H9 (cell line): ENCODE measurements around the gene LRMDA. TPM values are rescaled to one million over a fixed set of nuclear protein-coding genes. Genes with fewer than 3 reads are reported as not detected.

ENCODE experiments used
- DNase-seq: peaks from one replicate; pipeline ENCODE4 v3.0.0-alpha.2; 2017
- H2AFZ ChIP-seq: one replicate; pipeline ENCODE4 v1.6.1; 2013; ENCODE audit warnings: mild to moderate bottlenecking, low read length, control low read depth, moderate library complexity
- H2AK5ac ChIP-seq: 2 replicates; pipeline ENCODE4 v1.6.1; 2013; ENCODE audit warnings: low read length, control low read depth, mixed read lengths; ENCODE audit not compliant: insufficient read length
- H2BK120ac ChIP-seq: one replicate; pipeline ENCODE4 v1.6.1; 2013; ENCODE audit warnings: low read depth, mild to moderate bottlenecking, low read length, control low read depth, inconsistent platforms; ENCODE audit not compliant: poor library complexity, severe bottlenecking
- H2BK12ac ChIP-seq: 2 replicates; pipeline ENCODE4 v1.6.1; 2013; ENCODE audit warnings: low read length, control low read depth, mixed read lengths, low read depth; ENCODE audit not compliant: insufficient read length
- H2BK15ac ChIP-seq: 2 replicates; pipeline ENCODE4 v1.6.1; 2013; ENCODE audit warnings: low read depth, low read length, control low read depth
- H2BK20ac ChIP-seq: one replicate; pipeline ENCODE4 v1.6.1; 2013; ENCODE audit warnings: low read depth, mild to moderate bottlenecking, low read length, control low read depth, inconsistent platforms; ENCODE audit not compliant: poor library complexity, severe bottlenecking
- H2BK5ac ChIP-seq: 2 replicates; pipeline ENCODE4 v1.6.1; 2013; ENCODE audit warnings: low read length, control low read depth, mixed read lengths; ENCODE audit not compliant: insufficient read length
- H3K14ac ChIP-seq: 2 replicates; pipeline ENCODE4 v1.6.1; 2013; ENCODE audit warnings: low read length, control low read depth; ENCODE audit not compliant: insufficient read depth
- H3K18ac ChIP-seq: 2 replicates; pipeline ENCODE4 v1.6.1; 2013; ENCODE audit warnings: low read depth, mild to moderate bottlenecking, mixed read lengths, low read length, control low read depth; ENCODE audit not compliant: insufficient read length
- H3K23ac ChIP-seq: 2 replicates; pipeline ENCODE4 v1.6.1; 2013; ENCODE audit warnings: low read length, control low read depth, mixed read lengths, low read depth; ENCODE audit not compliant: insufficient read length
- H3K23me2 ChIP-seq: 2 replicates; pipeline ENCODE4 v1.6.1; 2013; ENCODE audit warnings: low read depth, mild to moderate bottlenecking, mixed read lengths, low read length, control low read depth; ENCODE audit not compliant: insufficient read length, poor library complexity, severe bottlenecking
- H3K27ac ChIP-seq: 2 replicates; pipeline ENCODE4 v1.5.1; 2013; ENCODE audit warnings: low read length, control low read depth, mixed read lengths, low read depth; ENCODE audit not compliant: insufficient read length
- H3K27me3 ChIP-seq: 2 replicates; pipeline ENCODE4 v1.6.1; 2013; ENCODE audit warnings: low read length, control low read depth, inconsistent platforms; ENCODE audit not compliant: insufficient read depth
- H3K4ac ChIP-seq: 2 replicates; pipeline ENCODE4 v1.6.1; 2013; ENCODE audit warnings: low read depth, mild to moderate bottlenecking, control low read depth, inconsistent platforms, low read length, moderate library complexity
- H3K4me1 ChIP-seq: 2 replicates; pipeline ENCODE4 v1.6.1; 2013; ENCODE audit warnings: low read length, control low read depth, inconsistent platforms; ENCODE audit not compliant: insufficient read depth
- H3K4me2 ChIP-seq: 2 replicates; pipeline ENCODE4 v1.6.1; 2013; ENCODE audit warnings: low read length, control low read depth, mixed read lengths; ENCODE audit not compliant: insufficient read length, insufficient read depth
- H3K56ac ChIP-seq: 2 replicates; pipeline ENCODE4 v1.6.1; 2013; ENCODE audit warnings: low read depth, mild to moderate bottlenecking, mixed read lengths, low read length, control low read depth; ENCODE audit not compliant: insufficient read length
- H3K79me1 ChIP-seq: 2 replicates; pipeline ENCODE4 v1.6.1; 2013; ENCODE audit warnings: low read depth, mild to moderate bottlenecking, moderate library complexity, low read length, control low read depth, inconsistent platforms; ENCODE audit not compliant: insufficient read depth, poor library complexity, severe bottlenecking
- H3K79me2 ChIP-seq: 2 replicates; pipeline ENCODE4 v1.6.1; 2013; ENCODE audit warnings: low read length, control low read depth, inconsistent platforms; ENCODE audit not compliant: insufficient read depth
- H3K9ac ChIP-seq: 2 replicates; pipeline ENCODE4 v1.6.1; 2013; ENCODE audit warnings: low read length, control low read depth, mixed read lengths; ENCODE audit not compliant: insufficient read length; ENCODE audit errors: extremely low read depth
- H3K9me3 ChIP-seq: one replicate; pipeline ENCODE4 v1.6.1; 2013; ENCODE audit warnings: low read depth, low read length, inconsistent platforms; ENCODE audit not compliant: control insufficient read depth
- H3T11ph ChIP-seq: one replicate; pipeline ENCODE4 v1.6.1; 2013; ENCODE audit warnings: mild to moderate bottlenecking, low read length, control low read depth, inconsistent platforms
- H4K20me1 ChIP-seq: one replicate; pipeline ENCODE4 v1.6.1; 2013; ENCODE audit not compliant: control insufficient read depth, insufficient read length, insufficient read depth
- H4K5ac ChIP-seq: 2 replicates; pipeline ENCODE4 v1.6.1; 2013; ENCODE audit warnings: low read depth, mild to moderate bottlenecking, mixed read lengths, low read length, control low read depth; ENCODE audit not compliant: insufficient read length
- H4K8ac ChIP-seq: replicated peaks from 2 replicates; pipeline ENCODE4 v1.6.1; 2013; ENCODE audit warnings: low read length, control low read depth, mixed read lengths, low read depth; ENCODE audit not compliant: insufficient read length
- H4K91ac ChIP-seq: 2 replicates; pipeline ENCODE4 v1.6.1; 2013; ENCODE audit warnings: low read depth, mild to moderate bottlenecking, moderate library complexity, mixed read lengths, low read length, control low read depth; ENCODE audit not compliant: insufficient read length
- H3K27ac Mint-ChIP-seq, 3 experiments: 2 replicates in 2 of 3; 3 replicates in 1 of 3; pipeline ENCODE4 v1.8.0; 2020 to 2021; ENCODE audit warnings: mixed read lengths in 3 of 3, mild to moderate bottlenecking in 1 of 3, moderate library complexity in 1 of 3
- H3K27me3 Mint-ChIP-seq: 2 replicates; pipeline ENCODE4 v1.8.0; 2021; ENCODE audit warnings: low read depth, mild to moderate bottlenecking, moderate library complexity, mixed read lengths
- H3K36me3 Mint-ChIP-seq, 3 experiments: 2 replicates in 2 of 3; 3 replicates in 1 of 3; pipeline ENCODE4 v1.8.0; 2020 to 2021; ENCODE audit warnings: low read depth in 3 of 3, mixed read lengths in 3 of 3; ENCODE audit not compliant: insufficient read depth in 1 of 3
- H3K4me1 Mint-ChIP-seq, 2 experiments: 2 replicates each; pipeline ENCODE4 v1.8.0; 2020; ENCODE audit warnings: mixed read lengths in 2 of 2
- H3K4me3 Mint-ChIP-seq, 2 experiments: 2 replicates in 1 of 2; 3 replicates in 1 of 2; pipeline ENCODE4 v1.8.0; 2020 to 2021; ENCODE audit warnings: mild to moderate bottlenecking in 2 of 2, mixed read lengths in 2 of 2, moderate library complexity in 1 of 2
- H3K9me3 Mint-ChIP-seq, 2 experiments: 2 replicates in 1 of 2; 3 replicates in 1 of 2; pipeline ENCODE4 v1.8.0; 2020; ENCODE audit warnings: mild to moderate bottlenecking in 2 of 2, mixed read lengths in 2 of 2, moderate library complexity in 1 of 2
- CTCF ChIP-seq: fragments of 200-600 bp; sonication (generic); conservative IDR thresholded peaks from 3 replicates; pipeline ENCODE4 v1.8.0; 2021; ENCODE audit warnings: antibody characterized with exemption, mild to moderate bottlenecking
- WGBS: extraction: QIAGEN DNeasy Blood & Tissue Kit; methylation state at CpG from one replicate; pipeline ENCODE4 v1.1.7; 2013; ENCODE audit warnings: missing lambda C conversion rate, low lambda C conversion rate, mixed read lengths; ENCODE audit not compliant: insufficient read length; ENCODE audit errors: extremely low coverage; 5-methylcytosine and 5-hydroxymethylcytosine counted together
- total RNA-seq: library from RNA; stranded (reverse); gene quantifications from 2 replicates; pipeline ENCODE4 v1.2.1, GENCODE V29; 2021

LRMDA gene
- total RNA-seq, 1 experiment from 2014 or later = 1.8 TPM

- Histone ChIP-seq H4K5ac (no peak overlapping the region), H2BK5ac (no peak overlapping the region), H3K4me1 (no peaks in the 10 kb centered on the region), H3K18ac (no peak overlapping the region), H3K9ac (no peak overlapping the region), H2BK20ac (no peak overlapping the region), H3K79me2 (no peaks in the 10 kb centered on the region), H4K8ac (no peak overlapping the region), H3K79me1 (no peaks in the 10 kb centered on the region), H3K14ac (no peak overlapping the region), H3K23ac (no peak overlapping the region), H2BK120ac (no peak overlapping the region), H4K91ac (no peak overlapping the region), H3K4ac (no peak overlapping the region), H3K27me3 (peaks cover 75% of the 10 kb centered on the region), H3K56ac (no peak overlapping the region), H3K4me2 (no peak overlapping the region), H3K23me2 (no peaks in the 10 kb centered on the region), H4K20me1 (no peaks in the 10 kb centered on the region), H3K9me3 (no peaks in the 10 kb centered on the region), H2BK12ac (no peak overlapping the region), H2AFZ (no peak overlapping the region), H2BK15ac (no peak overlapping the region), H3T11ph (no peak overlapping the region), H3K27ac (no peak overlapping the region), H2AK5ac (no peak overlapping the region)
- H3K36me3 Mint-ChIP-seq = no peaks in the 10 kb centered on the region; a peak in 1 of 7 replicates
- H3K27ac Mint-ChIP-seq = no peak overlapping the region
- H3K9me3 Mint-ChIP-seq = no peaks in the 10 kb centered on the region; a peak in 1 of 5 replicates
- H3K4me1 Mint-ChIP-seq = peaks cover 12% of the 10 kb centered on the region in 2 experiments
- peaks cover 100% of the 10 kb centered on the region for H3K27me3 Mint-ChIP-seq
- peak; percentile 92 for DNase-seq
- H3K4me3 Mint-ChIP-seq = no peak overlapping the region
- WGBS = no CpG with 5 or more reads among the region's 5 CpGs
- no peak for TF ChIP-seq CTCF
These were observed 13.9 kb upstream of the LRMDA start for GRCh38 chr10:75417522-75417927.
